Activated T-cell treated with anti-CD3 and anti-CD28 coated beads, Interleukin-2, amount 50 U/mL, for 72 hours (primary cell): Measurements from ENCODE around the gene TIGIT. TPM values are rescaled to one million over a fixed set of nuclear protein-coding genes. Genes with fewer than 3 reads are reported as not detected.

Source experiments
- total RNA-seq, 2 donors: library from RNA; stranded (reverse); gene quantifications; one replicate each; pipeline ENCODE4 v1.2.3, GENCODE V29; 2022

Gene TIGIT
- total RNA-seq, 2 donors from 2014 or later: 77.2 to 80.2 TPM

Other genes starting within 250 kb of the TIGIT start
- gene CCDC191, start 237.5 kb upstream of the TIGIT start, total RNA-seq: 1 to 10 TPM; 4.8 to 5.4 TPM
- gene QTRT2, start 237.3 kb upstream of the TIGIT start, total RNA-seq: 10 to 100 TPM; 23.8 to 27.5 TPM
- gene DRD3, start 115.0 kb upstream of the TIGIT start, total RNA-seq: not detected
- 1 to 10 TPM in 1 of 2 donors, under 1 TPM in 1; 0.53 to 1.4 TPM for gene ZNF80, start 56.5 kb upstream of the TIGIT start, total RNA-seq